Measurements from ENCODE around the gene TTPAL. TPM values are rescaled to one million over a fixed set of nuclear protein-coding genes. Genes with fewer than 3 reads are reported as not detected.

TTPAL gene
- total RNA-seq, 1 experiment from 2014 or later = 21.1 TPM

GRCh38 chr20:44433751-44434538 lies 41.7 kb upstream of the TTPAL start:
- Histone ChIP-seq H3K9ac (ENCODE audit: extremely low read depth, insufficient read length, low read length) (no peak overlapping the region), H3K27me3 (ENCODE audit: insufficient read depth, low read length) (no peaks in the 10 kb centered on the region), H3T11ph (ENCODE audit: low read length) (no peak overlapping the region), H2AFZ (ENCODE audit: low read length) (no peak overlapping the region), H2BK120ac (ENCODE audit: low read depth, low read length, poor library complexity, severe bottlenecking) (no peak overlapping the region), H3K4me2 (ENCODE audit: insufficient read depth, insufficient read length, low read length) (no peak overlapping the region), H2BK20ac (ENCODE audit: low read depth, low read length, poor library complexity, severe bottlenecking) (no peak overlapping the region), H2BK15ac (ENCODE audit: low read depth, low read length) (no peak overlapping the region), H3K23me2 (ENCODE audit: insufficient read length, low read depth, low read length, poor library complexity, severe bottlenecking) (no peaks in the 10 kb centered on the region), H3K79me1 (ENCODE audit: insufficient read depth, low read depth, low read length, poor library complexity, severe bottlenecking) (no peaks in the 10 kb centered on the region), H3K4me1 (ENCODE audit: insufficient read depth, low read length) (no peaks in the 10 kb centered on the region), H4K8ac (replicated peaks; ENCODE audit: insufficient read length, low read depth, low read length) (no peak overlapping the region), H4K5ac (ENCODE audit: insufficient read length, low read depth, low read length) (no peak overlapping the region), H4K91ac (ENCODE audit: insufficient read length, low read depth, low read length) (no peak overlapping the region), H3K14ac (ENCODE audit: insufficient read depth, low read length) (no peak overlapping the region), H3K79me2 (ENCODE audit: insufficient read depth, low read length) (no peaks in the 10 kb centered on the region), H4K20me1 (ENCODE audit: control insufficient read depth, insufficient read depth, insufficient read length) (no peaks in the 10 kb centered on the region), H3K23ac (ENCODE audit: insufficient read length, low read depth, low read length) (no peak overlapping the region), H3K4ac (ENCODE audit: low read depth, low read length) (no peak overlapping the region), H2AK5ac (ENCODE audit: insufficient read length, low read length) (no peak overlapping the region), H2BK5ac (ENCODE audit: insufficient read length, low read length) (no peak overlapping the region), H3K18ac (ENCODE audit: insufficient read length, low read depth, low read length) (no peak overlapping the region), H3K56ac (ENCODE audit: insufficient read length, low read depth, low read length) (no peak overlapping the region), H3K27ac (ENCODE audit: insufficient read length, low read depth, low read length) (no peak overlapping the region), H2BK12ac (ENCODE audit: insufficient read length, low read depth, low read length) (no peak overlapping the region), H3K9me3 (ENCODE audit: control insufficient read depth, low read depth, low read length) (no peaks in the 10 kb centered on the region)
- no CpG with 5 or more reads among the region's 24 CpGs for WGBS (ENCODE audit: extremely low coverage, insufficient read length, low lambda C conversion rate)
- TF ChIP-seq CTCF (conservative IDR thresholded peaks at IDR 0.05) = no peak
- no peak for DNase-seq
- Mint-ChIP-seq H3K4me3 (no peak overlapping the region), H3K27me3 (ENCODE audit: low read depth) (peaks cover 9% of the 10 kb centered on the region), H3K9me3 (no peaks in the 10 kb centered on the region), H3K36me3 (ENCODE audit: insufficient read depth in 1 of 3, low read depth in 3 of 3) (no peaks in the 10 kb centered on the region), H3K4me1 (no peaks in the 10 kb centered on the region), H3K27ac (no peak overlapping the region)

Measured in H9 (cell line).